Transverse colon (tissue), 4 donors: ENCODE results near the gene LCN12. TPM values are rescaled to one million over a fixed set of nuclear protein-coding genes. Genes with fewer than 3 reads are reported as not detected.
A peak's percentile ranks its signal among the peaks of the same experiment; 100 is the strongest.

ENCODE experiments used
- DNase-seq: peaks from one replicate; pipeline ENCODE4 v3.0.0-alpha.2; 2019
- H3K27ac ChIP-seq, 4 donors: fragments of 200-600 bp; sonication (generic); 2 replicates each; pipeline ENCODE4 v1.5.1; 2016 to 2018; ENCODE audit warnings: inconsistent platforms in 4 of 4
- H3K27me3 ChIP-seq: fragments of 200-600 bp; sonication (generic); 2 replicates; pipeline ENCODE4 v1.5.1; 2017; ENCODE audit warnings: inconsistent platforms
- H3K36me3 ChIP-seq, 4 donors: fragments of 200-600 bp; sonication (generic); 2 replicates each; pipeline ENCODE4 v1.5.1; 2017 to 2019; ENCODE audit warnings: inconsistent platforms in 4 of 4
- H3K4me1 ChIP-seq, 4 donors: fragments of 200-600 bp; sonication (generic); 2 replicates each; pipeline ENCODE4 v1.5.1; 2017 to 2020; ENCODE audit warnings: inconsistent platforms in 4 of 4
- H3K4me3 ChIP-seq, 4 donors: fragments of 200-600 bp; sonication (generic); 1 replicate in 1 of 4; 2 replicates in 3 of 4; pipeline versions ENCODE4 v1.5.1 to v1.6.1; 2017 to 2019; ENCODE audit warnings: inconsistent platforms in 4 of 4
- H3K9me3 ChIP-seq, 2 donors: fragments of 200-600 bp; sonication (generic); 2 replicates each; pipeline ENCODE4 v1.5.1; 2017 to 2019; ENCODE audit warnings: inconsistent platforms in 2 of 2
- CTCF ChIP-seq, 5 experiments: fragments of 200-600 bp in 3 of 5; fragments of 450-650 bp in 2 of 5; sonication (generic) in 3 of 5; IDR thresholded peaks; 1 replicate in 2 of 5; 2 replicates in 3 of 5; pipeline ENCODE4 v1.5.1; 2016 to 2017; ENCODE audit warnings: antibody characterized with exemption in 5 of 5, inconsistent platforms in 3 of 5, mild to moderate bottlenecking in 2 of 5, moderate library complexity in 1 of 5
- EP300 ChIP-seq: sonication (generic); formaldehyde crosslinking; IDR thresholded peaks from one replicate; pipeline ENCODE4 v1.6.1; 2017; ENCODE audit warnings: antibody characterized with exemption, low read depth
- POLR2A ChIP-seq: fragments of 450-650 bp; IDR thresholded peaks from one replicate; pipeline ENCODE4 v1.6.1; 2016; ENCODE audit warnings: antibody characterized with exemption, mild to moderate bottlenecking, moderate library complexity
- POLR2AphosphoS5 ChIP-seq, 3 donors: sonication (generic); formaldehyde crosslinking; IDR thresholded peaks; one replicate each; pipeline ENCODE4 v1.6.1; 2016; ENCODE audit warnings: antibody characterized with exemption in 3 of 3
- WGBS, 2 donors: methylation state at CpG; one replicate each; pipeline ENCODE4 v1.1.5; 2018; ENCODE audit warnings: low coverage in 1 of 2; 5-methylcytosine and 5-hydroxymethylcytosine counted together
- in situ Hi-C, 4 donors: fragments of 200-750 bp; cut with MboI; loops; one replicate each; pipeline versions ENCODE4 v1.15.0 to v1.15.1; 2017; ENCODE audit warnings: low sequenced_read_pairs in 3 of 4, low pct_ligation_motif_present in 1 of 4, low pct_unique_long_range_greater_than_20kb in 1 of 4
- intact Hi-C: fragments of 100-400 bp; cut with DNase I; formaldehyde crosslinking; loops from one replicate; pipeline ENCODE4 v1.15.1; 2023; ENCODE audit warnings: low total_unique reads
- total RNA-seq, 4 donors: library from RNA; depleted of rRNA; stranded (reverse); fragments of >200 nt; gene quantifications; one replicate each; pipeline ENCODE4 v1.1.0, GENCODE V29; 2016

LCN12 gene
- total RNA-seq, 4 donors from 2014 or later, result 1.2 to 52.7 (median 5.5) TPM

- WGBS, 2 donors, result 60 to 86% methylated on average over 2 to 9 of the region's 9 CpGs
- TF ChIP-seq EP300, result no peak
- no peak for TF ChIP-seq POLR2A
- TF ChIP-seq CTCF (IDR thresholded peaks at IDR 0.05), result no peak
- no peak for TF ChIP-seq POLR2AphosphoS5 (IDR thresholded peaks at IDR 0.05)
- no peaks in the 10 kb centered on the region for H3K27me3 ChIP-seq
- DNase-seq, result no peak
- no peak overlapping the region for H3K27ac ChIP-seq
- peaks cover 0 to 9% (median 0%) of the 10 kb centered on the region in 4 donors for H3K4me1 ChIP-seq
- H3K9me3 ChIP-seq, result no peaks in the 10 kb centered on the region
- no peaks in the 10 kb centered on the region for H3K36me3 ChIP-seq
- in situ Hi-C loops (no loop called here), intact Hi-C loops (no loop called here)
- no peak overlapping the region for H3K4me3 ChIP-seq
Observed at GRCh38 chr9:136928591-136928990, 23.5 kb upstream of the LCN12 start.

GRCh38 chr9:136930014-136930413 is 22.1 kb upstream of the LCN12 start:
- Histone ChIP-seq H3K36me3 (no peaks in the 10 kb centered on the region), H3K27me3 (no peaks in the 10 kb centered on the region), H3K4me1 (peaks cover 0 to 9% (median 0%) of the 10 kb centered on the region in 4 donors), H3K4me3 (no peak overlapping the region), H3K27ac (no peak overlapping the region), H3K9me3 (no peaks in the 10 kb centered on the region)
- intact Hi-C loops (no loop called here), in situ Hi-C loops (no loop called here)
- DNase-seq, result no peak
- 94 to 97% methylated on average over 3 to 4 of the region's 4 CpGs for WGBS, 2 donors
- TF ChIP-seq CTCF (IDR thresholded peaks at IDR 0.05) (no peak), EP300 (no peak), POLR2AphosphoS5 (IDR thresholded peaks at IDR 0.05) (no peak), POLR2A (no peak)

GRCh38 chr9:136931611-136932130 is 20.4 kb upstream of the LCN12 start:
- no peaks in the 10 kb centered on the region for H3K36me3 ChIP-seq
- H3K4me3 ChIP-seq, result no peak overlapping the region
- TF ChIP-seq POLR2AphosphoS5 (IDR thresholded peaks at IDR 0.05) (no peak), POLR2A (no peak), EP300 (no peak), CTCF (IDR thresholded peaks at IDR 0.05) (no peak)
- WGBS, 2 donors, result 91% methylated on average over 2 of the region's 2 CpGs; no CpG with 5 or more reads in 1 of the 2 donors
- DNase-seq, result no peak
- no peaks in the 10 kb centered on the region for H3K27me3 ChIP-seq
- H3K9me3 ChIP-seq, result no peaks in the 10 kb centered on the region
- intact Hi-C loops (no loop called here), in situ Hi-C loops (no loop called here)
- H3K4me1 ChIP-seq, result peaks cover 0 to 9% (median 0%) of the 10 kb centered on the region in 4 donors
- peak overlapping the region in 2 of 4 donors; percentile 10 to 23 for H3K27ac ChIP-seq

GRCh38 chr9:136934277-136934676 is 17.8 kb upstream of the LCN12 start:
- DNase-seq, result no peak
- H3K27ac ChIP-seq, result no peak overlapping the region
- WGBS, 2 donors, result 78 to 82% methylated on average over 3 of the region's 3 CpGs
- H3K4me3 ChIP-seq, result no peak overlapping the region
- in situ Hi-C loops (no loop called here), intact Hi-C loops (no loop called here)
- peaks cover 0 to 9% (median 0%) of the 10 kb centered on the region in 4 donors for H3K4me1 ChIP-seq
- TF ChIP-seq CTCF (IDR thresholded peaks at IDR 0.05) (no peak), EP300 (no peak), POLR2AphosphoS5 (IDR thresholded peaks at IDR 0.05) (no peak), POLR2A (no peak)
- no peaks in the 10 kb centered on the region for H3K36me3 ChIP-seq
- H3K9me3 ChIP-seq, result no peaks in the 10 kb centered on the region
- H3K27me3 ChIP-seq, result no peaks in the 10 kb centered on the region
